ENCODE data around the gene AFF1.

- no peak for TF ChIP-seq CTCF (IDR thresholded peaks at IDR 0.05)
- no peak for TF ChIP-seq POLR2A (IDR thresholded peaks at IDR 0.05)
Observed at GRCh38 chr4:87005690-87006425, 71.0 kb downstream of the AFF1 start.

Data from uterus (tissue), 2 donors.